Glutamatergic neuron (in vitro differentiated cells): Measurements from ENCODE around the gene C1orf50. TPM values are rescaled to one million over a fixed set of nuclear protein-coding genes. Genes with fewer than 3 reads are reported as not detected.

ENCODE experiments used
- DNase-seq: peaks from one replicate; pipeline ENCODE4 v3.0.0; 2022
- H3K27ac Mint-ChIP-seq: one replicate; pipeline ENCODE4 v1.8.0; 2020; ENCODE audit warnings: mild to moderate bottlenecking, mixed read lengths, inconsistent platforms; ENCODE audit not compliant: unreplicated experiment
- H3K27me3 Mint-ChIP-seq: one replicate; pipeline ENCODE4 v1.8.0; 2020; ENCODE audit warnings: mild to moderate bottlenecking, moderate library complexity, mixed read lengths, inconsistent platforms; ENCODE audit not compliant: unreplicated experiment
- H3K36me3 Mint-ChIP-seq: one replicate; pipeline ENCODE4 v1.8.0; 2020; ENCODE audit warnings: mild to moderate bottlenecking, mixed read lengths, inconsistent platforms; ENCODE audit not compliant: unreplicated experiment
- H3K4me1 Mint-ChIP-seq: one replicate; pipeline ENCODE4 v1.8.0; 2020; ENCODE audit warnings: mild to moderate bottlenecking, low read depth, mixed read lengths, inconsistent platforms; ENCODE audit not compliant: unreplicated experiment
- H3K4me3 Mint-ChIP-seq: one replicate; pipeline ENCODE4 v1.8.0; 2020; ENCODE audit warnings: mild to moderate bottlenecking, mixed read lengths, inconsistent platforms; ENCODE audit not compliant: unreplicated experiment
- H3K9me3 Mint-ChIP-seq: one replicate; pipeline ENCODE4 v1.8.0; 2020; ENCODE audit warnings: mild to moderate bottlenecking, moderate library complexity, mixed read lengths, inconsistent platforms; ENCODE audit not compliant: unreplicated experiment
- total RNA-seq: library from RNA; stranded (reverse); fragmentation: NEBNext Ultra II Directional; extraction: Animal tissue kit (Norgen Biotek cat#: 25700); gene quantifications from one replicate; pipeline ENCODE4 v1.2.1, GENCODE V29; 2021; ENCODE audit not compliant: unreplicated experiment
- TF ChIP-seq, protein P1 (sequence below): fragments of 200-600 bp; sonication (generic); IDR thresholded peaks from one replicate; pipeline ENCODE4 v1.5.0; 2021; ENCODE audit not compliant: partially characterized antibody, unreplicated experiment

Gene C1orf50
- total RNA-seq, 1 donor from 2014 or later, result 21.6 TPM

DNA sequence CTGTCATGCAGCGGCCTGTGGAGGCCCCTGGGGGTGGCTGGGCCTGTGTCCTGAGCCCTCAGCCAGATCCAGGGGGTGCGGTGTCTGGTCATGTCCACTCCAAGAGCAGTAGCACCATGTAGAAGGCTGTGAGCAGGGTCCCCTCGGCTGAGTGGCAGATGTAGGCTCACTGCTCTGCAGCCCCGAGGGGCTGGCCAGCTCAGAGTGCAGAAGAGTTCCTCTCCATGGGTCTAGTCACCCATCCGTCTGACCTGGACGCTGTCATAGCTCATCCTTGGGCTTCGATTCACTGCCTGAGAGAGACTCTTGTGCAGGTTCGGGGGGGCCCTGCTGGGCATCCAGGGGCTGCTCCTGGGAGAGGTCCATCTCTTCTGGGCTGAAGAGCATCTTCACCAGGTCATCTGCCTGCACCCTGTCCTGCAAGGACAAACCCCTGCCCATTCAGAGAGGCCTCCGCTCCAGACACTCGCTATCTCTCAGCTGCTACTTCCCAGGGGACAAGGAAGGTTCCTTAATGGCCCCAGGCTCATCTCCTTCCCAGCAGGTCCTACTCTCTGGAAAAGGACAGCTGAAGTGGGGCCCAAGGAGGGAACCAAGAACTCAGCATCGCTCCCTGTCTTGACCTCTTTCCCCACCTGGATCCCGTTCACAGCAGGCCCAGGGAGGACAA, 20.5 kb upstream of the C1orf50 start:
- Mint-ChIP-seq H3K27ac (peak overlapping the region; percentile 12), H3K4me3 (no peak overlapping the region), H3K9me3 (peaks cover 11% of the 10 kb centered on the region), H3K36me3 (peaks cover 22% of the 10 kb centered on the region), H3K27me3 (peaks cover 17% of the 10 kb centered on the region), H3K4me1 (peaks cover 12% of the 10 kb centered on the region)
- DNase-seq, result no peak
- TF ChIP-seq, protein P1, sequence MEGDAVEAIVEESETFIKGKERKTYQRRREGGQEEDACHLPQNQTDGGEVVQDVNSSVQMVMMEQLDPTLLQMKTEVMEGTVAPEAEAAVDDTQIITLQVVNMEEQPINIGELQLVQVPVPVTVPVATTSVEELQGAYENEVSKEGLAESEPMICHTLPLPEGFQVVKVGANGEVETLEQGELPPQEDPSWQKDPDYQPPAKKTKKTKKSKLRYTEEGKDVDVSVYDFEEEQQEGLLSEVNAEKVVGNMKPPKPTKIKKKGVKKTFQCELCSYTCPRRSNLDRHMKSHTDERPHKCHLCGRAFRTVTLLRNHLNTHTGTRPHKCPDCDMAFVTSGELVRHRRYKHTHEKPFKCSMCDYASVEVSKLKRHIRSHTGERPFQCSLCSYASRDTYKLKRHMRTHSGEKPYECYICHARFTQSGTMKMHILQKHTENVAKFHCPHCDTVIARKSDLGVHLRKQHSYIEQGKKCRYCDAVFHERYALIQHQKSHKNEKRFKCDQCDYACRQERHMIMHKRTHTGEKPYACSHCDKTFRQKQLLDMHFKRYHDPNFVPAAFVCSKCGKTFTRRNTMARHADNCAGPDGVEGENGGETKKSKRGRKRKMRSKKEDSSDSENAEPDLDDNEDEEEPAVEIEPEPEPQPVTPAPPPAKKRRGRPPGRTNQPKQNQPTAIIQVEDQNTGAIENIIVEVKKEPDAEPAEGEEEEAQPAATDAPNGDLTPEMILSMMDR, result no peak

DNA sequence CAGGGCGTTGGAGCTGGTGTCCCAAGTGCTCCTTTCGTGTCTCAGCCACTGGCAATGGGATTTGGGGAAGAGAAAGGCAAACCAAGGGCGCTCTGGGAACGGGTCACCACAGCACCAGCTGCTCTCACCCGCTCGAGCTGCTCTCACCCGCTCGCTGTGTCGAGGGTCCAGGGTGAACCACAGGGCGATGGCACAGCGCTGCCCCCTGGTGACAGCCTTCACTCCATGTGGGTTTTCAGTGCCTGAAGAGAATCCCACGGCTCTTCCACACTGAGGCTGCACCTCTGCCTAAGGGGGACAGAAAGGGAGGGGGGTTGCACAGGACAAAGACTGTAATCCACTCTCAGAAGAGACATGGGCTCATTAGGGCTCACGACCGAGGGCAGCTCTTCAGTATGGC, 19.9 kb upstream of the C1orf50 start:
- peaks cover 17% of the 10 kb centered on the region for H3K27me3 Mint-ChIP-seq
- DNase-seq, result peak; percentile 78
- TF ChIP-seq, protein P1, result peak; percentile 57

DNA sequence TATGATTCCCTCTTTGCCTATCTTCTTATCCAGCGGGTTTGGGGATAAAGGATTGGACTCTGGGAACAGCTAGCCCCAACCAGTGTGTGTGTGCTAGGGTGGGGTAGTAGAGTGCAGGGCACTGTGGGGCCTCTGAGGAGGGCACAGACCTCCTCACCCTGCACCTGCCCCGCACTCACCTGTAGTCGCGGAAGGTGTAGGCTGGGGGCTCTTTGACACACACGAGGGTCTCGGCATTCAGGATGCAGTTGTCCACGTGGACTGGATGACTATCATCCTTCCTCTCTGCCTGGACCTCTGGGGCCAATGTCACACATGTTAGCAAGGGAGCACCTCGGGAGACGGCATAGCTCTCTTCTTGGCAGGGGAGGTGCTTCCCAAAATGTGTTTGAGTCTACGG, 19.0 kb upstream of the C1orf50 start:
- DNase-seq, result no peak
- H3K9me3 Mint-ChIP-seq, result peaks cover 9% of the 10 kb centered on the region
- peaks cover 16% of the 10 kb centered on the region for H3K27me3 Mint-ChIP-seq
- no peak overlapping the region for H3K4me3 Mint-ChIP-seq
- TF ChIP-seq, protein P1, result no peak
- peaks cover 11% of the 10 kb centered on the region for H3K4me1 Mint-ChIP-seq
- no peak overlapping the region for H3K27ac Mint-ChIP-seq
- peaks cover 36% of the 10 kb centered on the region for H3K36me3 Mint-ChIP-seq

More for the DNA sequence above, 19.9 kb upstream of the C1orf50 start:
- Mint-ChIP-seq H3K27ac (peak overlapping the region; percentile 12), H3K9me3 (peaks cover 11% of the 10 kb centered on the region), H3K36me3 (peaks cover 27% of the 10 kb centered on the region), H3K4me3 (no peak overlapping the region), H3K4me1 (peaks cover 12% of the 10 kb centered on the region)

DNA sequence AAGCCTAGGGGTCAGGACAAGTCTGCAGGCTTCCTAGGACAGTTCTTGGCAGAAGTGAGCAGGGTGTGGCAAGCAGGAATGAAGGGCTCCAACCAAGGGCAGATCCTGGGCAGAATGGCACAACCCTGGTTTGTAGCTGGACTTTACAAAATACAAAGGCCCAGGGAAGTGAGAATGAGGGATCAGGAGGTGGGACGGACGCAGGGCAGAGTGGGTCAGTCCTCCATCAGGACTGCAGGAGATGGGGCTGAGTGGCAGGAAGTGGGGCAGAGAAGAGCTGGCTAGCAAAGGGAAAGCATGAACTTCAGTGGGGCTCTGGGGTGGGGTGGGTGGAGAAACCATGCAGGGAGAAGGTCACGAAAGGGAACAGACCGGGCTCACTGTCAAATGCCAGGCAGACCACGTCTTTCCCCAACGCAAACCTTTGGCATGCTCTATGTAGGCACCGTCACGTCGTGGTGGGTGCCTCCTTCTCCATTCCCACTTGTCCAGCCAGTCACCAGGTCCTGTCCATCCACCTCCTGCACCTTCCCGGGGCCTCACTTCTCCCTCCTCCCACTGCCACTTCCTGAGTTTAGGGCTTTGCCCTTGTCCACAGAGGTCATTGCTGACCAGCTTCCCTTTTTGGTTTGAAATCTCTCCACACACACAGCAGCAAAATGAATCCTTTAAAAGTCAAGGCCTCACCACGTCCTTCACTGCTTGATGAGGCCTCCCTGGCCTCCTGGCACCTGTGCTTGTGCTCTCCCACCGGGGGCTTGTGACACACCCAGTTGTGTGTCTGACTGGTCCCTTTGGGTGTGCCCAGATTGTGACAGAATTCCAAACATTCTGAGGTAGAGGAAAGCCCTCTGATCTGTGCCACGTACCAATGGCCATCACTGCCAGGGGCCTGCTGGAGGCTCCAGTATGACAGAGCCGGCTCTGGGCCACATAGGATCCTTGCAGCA, 18.3 kb upstream of the C1orf50 start:
- Mint-ChIP-seq H3K4me1 (peaks cover 7% of the 10 kb centered on the region), H3K36me3 (peaks cover 40% of the 10 kb centered on the region), H3K27me3 (peaks cover 12% of the 10 kb centered on the region), H3K9me3 (peaks cover 6% of the 10 kb centered on the region), H3K4me3 (no peak overlapping the region), H3K27ac (no peak overlapping the region)
- DNase-seq, result no peak
- TF ChIP-seq, protein P1, result no peak
